CD4-positive, alpha-beta T cell treated with Interleukin-4 for 1 hour (primary cell): Measurements from ENCODE around the gene NMNAT3.

Source experiments
- DNase-seq, 2 donors: peaks; one replicate each; pipeline ENCODE4 v3.0.0-alpha.2; 2020 to 2022

NMNAT3 gene

GRCh38 chr3:139537795-139538621, 139.8 kb downstream of the NMNAT3 start:
- DNase-seq: no peak

GRCh38 chr3:139537361-139537760, 140.4 kb downstream of the NMNAT3 start:
- no peak for DNase-seq

- no peak for DNase-seq
These were observed 142.5 kb downstream of the NMNAT3 start for GRCh38 chr3:139534992-139535879.

GRCh38 chr3:139534455-139534812, 143.3 kb downstream of the NMNAT3 start:
- DNase-seq: no peak

- DNase-seq: no peak
These were observed 143.9 kb downstream of the NMNAT3 start for GRCh38 chr3:139533781-139534454.

GRCh38 chr3:139532976-139533375, 144.8 kb downstream of the NMNAT3 start:
- DNase-seq: no peak

GRCh38 chr3:139530717-139531116, 147.1 kb downstream of the NMNAT3 start:
- no peak for DNase-seq

- DNase-seq: no peak
These were observed 148.1 kb downstream of the NMNAT3 start for GRCh38 chr3:139529662-139530061.

GRCh38 chr3:139528924-139529323, 148.8 kb downstream of the NMNAT3 start:
- no peak for DNase-seq

- no peak for DNase-seq
These were observed 149.5 kb downstream of the NMNAT3 start for GRCh38 chr3:139528281-139528680.

- DNase-seq: no peak
These were observed 150.5 kb downstream of the NMNAT3 start for GRCh38 chr3:139527265-139527664.

GRCh38 chr3:139526146-139526545, 151.6 kb downstream of the NMNAT3 start:
- DNase-seq: no peak

GRCh38 chr3:139524841-139525636, 152.7 kb downstream of the NMNAT3 start:
- no peak for DNase-seq

GRCh38 chr3:139523718-139524117, 154.1 kb downstream of the NMNAT3 start:
- no peak for DNase-seq

- no peak for DNase-seq
These were observed 154.6 kb downstream of the NMNAT3 start for GRCh38 chr3:139523166-139523565.

- no peak for DNase-seq
These were observed 155.4 kb downstream of the NMNAT3 start for GRCh38 chr3:139522421-139522820.

GRCh38 chr3:139521816-139522215, 156.0 kb downstream of the NMNAT3 start:
- no peak for DNase-seq

- DNase-seq: no peak
These were observed 156.6 kb downstream of the NMNAT3 start for GRCh38 chr3:139521144-139521543.

- DNase-seq: no peak
These were observed 157.6 kb downstream of the NMNAT3 start for GRCh38 chr3:139519998-139520737.

- DNase-seq: no peak
These were observed 158.6 kb downstream of the NMNAT3 start for GRCh38 chr3:139518926-139519842.

- DNase-seq: no peak
These were observed 159.5 kb downstream of the NMNAT3 start for GRCh38 chr3:139518306-139518705.
